ENCODE data around the gene SYTL2. TPM values are rescaled to one million over a fixed set of nuclear protein-coding genes. Genes with fewer than 3 reads are reported as not detected.
"Not testable (repeated sequence)": the region's sequence is repeated elsewhere in the genome, so short reads cannot be mapped to it uniquely, and the experiment has no call there.

SYTL2 gene
- total and polyA plus RNA-seq, 12 donors = 8.2 to 134 (median 19.4) TPM

GRCh38 chr11:85854557-85855340 lies 43.8 kb upstream of the SYTL2 start:
- H3K27ac ChIP-seq = peak overlapping the region; percentile 46 to 87 (median 78)
- TF ChIP-seq POLR2A (IDR thresholded peaks at IDR 0.05) (peak in 1 of 2 donors; percentile 74), CTCF (IDR thresholded peaks at IDR 0.05) (peak; percentile 66 to 99 (median 94))
- 1 to 3% (median 1%) methylated on average over 8 to 62 of the region's 62 CpGs for WGBS, 4 donors

GRCh38 chr11:85854212-85854556 lies 43.2 kb upstream of the SYTL2 start:
- H3K4me1 ChIP-seq (replicated peaks in 1 of 2) = peaks cover 5 to 6% of the 10 kb centered on the region in 2 donors
- intact Hi-C loops (cut with DNase I) = loop anchor here (10.0 kb wide), 3 partner anchors 259 to 441 kb away; no protein-coding TSS in a partner anchor
- no peaks in the 10 kb centered on the region for H3K9me3 ChIP-seq (replicated peaks in 1 of 3)
- no peak for DNase-seq
- H3K27ac ChIP-seq = peak overlapping the region; percentile 46 to 87 (median 78)
- no peaks in the 10 kb centered on the region for H3K36me3 ChIP-seq (replicated peaks in 1 of 2)
- no peaks in the 10 kb centered on the region for H3K27me3 ChIP-seq
- H3K4me3 ChIP-seq = peak overlapping the region; percentile 12 to 51 (median 35)
- TF ChIP-seq POLR2A (IDR thresholded peaks at IDR 0.05) = no peak
- no peak for TF ChIP-seq CTCF (IDR thresholded peaks at IDR 0.05)
- 22 to 38% (median 33%) methylated on average over 7 of the region's 7 CpGs for WGBS, 4 donors

More at GRCh38 chr11:85854557-85855340, 43.8 kb upstream of the SYTL2 start:
- DNase-seq = peak; percentile 87 to 95 (median 92)
- Histone ChIP-seq H3K9me3 (replicated peaks in 1 of 3) (no peaks in the 10 kb centered on the region), H3K27me3 (no peaks in the 10 kb centered on the region), H3K4me3 (peak overlapping the region; percentile 12 to 51 (median 35)), H3K36me3 (replicated peaks in 1 of 2) (no peaks in the 10 kb centered on the region), H3K4me1 (replicated peaks in 1 of 2) (peaks cover 5 to 6% of the 10 kb centered on the region in 2 donors)
- intact Hi-C loops (cut with DNase I) = loop anchor here (5.0 to 10.0 kb wide), 4 partner anchors 83 to 440 kb away; no protein-coding TSS in a partner anchor

- not testable (repeated sequence) for H3K4me3 ChIP-seq
- intact Hi-C loops (cut with DNase I) = loop anchor here (10.0 kb wide), 3 partner anchors 259 to 441 kb away; no protein-coding TSS in a partner anchor
- 96 to 98% (median 97%) methylated on average over 6 to 7 of the region's 7 CpGs for WGBS, 4 donors
Measured at GRCh38 chr11:85853541-85853940, 42.6 kb upstream of the SYTL2 start.

GRCh38 chr11:85852754-85853153 lies 41.8 kb upstream of the SYTL2 start:
- H3K27ac ChIP-seq; H3K9me3 ChIP-seq (replicated peaks in 1 of 3); H3K27me3 ChIP-seq; H3K36me3 ChIP-seq (replicated peaks in 1 of 2); DNase-seq; H3K4me3 ChIP-seq; H3K4me1 ChIP-seq (replicated peaks in 1 of 2): not testable (repeated sequence)
- intact Hi-C loops (cut with DNase I) = loop anchor here (10.0 kb wide), 3 partner anchors 258 to 442 kb away; no protein-coding TSS in a partner anchor
- WGBS, 4 donors = 96 to 99% (median 98%) methylated on average over 18 to 33 of the region's 33 CpGs

More at GRCh38 chr11:85853541-85853940, 42.6 kb upstream of the SYTL2 start:
- H3K27ac ChIP-seq; H3K36me3 ChIP-seq (replicated peaks in 1 of 2); H3K4me1 ChIP-seq (replicated peaks in 1 of 2); DNase-seq; H3K9me3 ChIP-seq (replicated peaks in 1 of 3); H3K27me3 ChIP-seq: not testable (repeated sequence)

- DNase-seq = no peak
- no peak overlapping the region for H3K4me3 ChIP-seq
- intact Hi-C loops (cut with DNase I) = no loop called here
- no peaks in the 10 kb centered on the region for H3K27me3 ChIP-seq
- no peaks in the 10 kb centered on the region for H3K9me3 ChIP-seq (replicated peaks in 1 of 3)
- no peaks in the 10 kb centered on the region for H3K36me3 ChIP-seq (replicated peaks in 1 of 2)
- H3K27ac ChIP-seq = no peak overlapping the region
- peaks cover 0 to 10% of the 10 kb centered on the region in 2 donors for H3K4me1 ChIP-seq (replicated peaks in 1 of 2)
- TF ChIP-seq POLR2A (IDR thresholded peaks at IDR 0.05) = no peak
- no peak for TF ChIP-seq CTCF (IDR thresholded peaks at IDR 0.05)
- 90 to 97% (median 95%) methylated on average over 2 of the region's 2 CpGs for WGBS, 4 donors
Measured at GRCh38 chr11:85848556-85848955, 37.6 kb upstream of the SYTL2 start.

All from adrenal gland (tissue), 12 donors.